OCI-LY1 (cell line): ENCODE measurements around the gene ZDHHC1.

Experiments used
- H2AFZ ChIP-seq: fragments of 200-600 bp; sonication (generic), shearing (Covaris generic); 2 replicates; pipeline ENCODE4 v1.6.0; 2014; ENCODE audit warnings: antibody characterized with exemption, mild to moderate bottlenecking, low read length
- H3F3A ChIP-seq: fragments of 200-600 bp; sonication (generic), shearing (Covaris generic); 2 replicates; pipeline ENCODE4 v1.6.0; 2014; ENCODE audit warnings: mild to moderate bottlenecking, antibody characterized with exemption, low read length, moderate library complexity; ENCODE audit not compliant: insufficient read depth
- H3K27ac ChIP-seq: fragments of 200-600 bp; sonication (generic); 2 replicates; pipeline ENCODE4 v1.5.1; 2014; ENCODE audit warnings: low read length, mixed run types, mild to moderate bottlenecking, low read depth; ENCODE audit not compliant: poor library complexity, severe bottlenecking
- H3K27me3 ChIP-seq: fragments of 200-600 bp; sonication (generic); 2 replicates; pipeline ENCODE4 v1.6.0; 2014; ENCODE audit warnings: antibody characterized with exemption, mild to moderate bottlenecking, low read length, moderate library complexity; ENCODE audit not compliant: insufficient read depth
- H3K36me3 ChIP-seq: fragments of 200-600 bp; sonication (generic); 2 replicates; pipeline ENCODE4 v1.6.1; 2014; ENCODE audit warnings: mild to moderate bottlenecking, antibody characterized with exemption, low read length, moderate library complexity, mixed read lengths; ENCODE audit not compliant: insufficient read depth
- H3K4me1 ChIP-seq: fragments of 200-600 bp; sonication (generic); 2 replicates; pipeline ENCODE4 v1.5.1; 2014; ENCODE audit warnings: mild to moderate bottlenecking, low read length, moderate library complexity; ENCODE audit not compliant: insufficient read depth, severe bottlenecking
- H3K4me2 ChIP-seq: fragments of 200-600 bp; sonication (generic), shearing (Covaris generic); 2 replicates; pipeline ENCODE4 v1.6.1; 2014; ENCODE audit warnings: low read length
- H3K4me3 ChIP-seq: fragments of 200-600 bp; sonication (generic); 2 replicates; pipeline ENCODE4 v1.5.1; 2014; ENCODE audit warnings: low read length, low read depth, mild to moderate bottlenecking, mixed read lengths; ENCODE audit not compliant: poor library complexity, severe bottlenecking
- H3K79me2 ChIP-seq: fragments of 200-600 bp; shearing (Covaris generic); 2 replicates; pipeline ENCODE4 v1.6.1; 2016; ENCODE audit warnings: mixed run types, low read length, mixed read lengths; ENCODE audit not compliant: insufficient read depth
- H3K9ac ChIP-seq: fragments of 200-600 bp; sonication (generic), shearing (Covaris generic); 2 replicates; pipeline ENCODE4 v1.6.1; 2014; ENCODE audit warnings: mild to moderate bottlenecking, low read length, mixed read lengths
- H3K9me2 ChIP-seq: fragments of 200-600 bp; sonication (generic), shearing (Covaris generic); 2 replicates; pipeline ENCODE4 v1.6.1; 2014; ENCODE audit warnings: low read depth, mild to moderate bottlenecking, low read length, mixed read lengths
- H3K9me3 ChIP-seq: fragments of 200-600 bp; shearing (Covaris generic); 2 replicates; pipeline ENCODE4 v1.6.1; 2014; ENCODE audit warnings: low read length, mixed read lengths
- H4K20me1 ChIP-seq: fragments of 200-600 bp; sonication (generic), shearing (Covaris generic); 2 replicates; pipeline ENCODE4 v1.6.0; 2016; ENCODE audit warnings: mild to moderate bottlenecking, low read length; ENCODE audit not compliant: insufficient read depth
- CTCF ChIP-seq: fragments of 200-600 bp; sonication (generic), shearing (Covaris generic); IDR thresholded peaks from 2 replicates; pipeline ENCODE4 v1.5.1; 2017; ENCODE audit warnings: mild to moderate bottlenecking, antibody characterized with exemption, low read length, moderate library complexity, mixed read lengths
- EZH2 ChIP-seq: fragments of 200-600 bp; sonication (generic), shearing (Covaris generic); IDR thresholded peaks from 2 replicates; pipeline ENCODE4 v1.8.0; 2017; ENCODE audit warnings: borderline replicate concordance, mixed run types, mild to moderate bottlenecking, antibody characterized with exemption, low read length, moderate library complexity, mixed read lengths

The ZDHHC1 gene

GRCh38 chr16:67388591-67388990 lies 27.7 kb downstream of the ZDHHC1 start:
- H4K20me1 ChIP-seq: no peaks in the 10 kb centered on the region
- no peaks in the 10 kb centered on the region for H3K4me1 ChIP-seq
- TF ChIP-seq CTCF (no peak), EZH2 (no peak)
- no peaks in the 10 kb centered on the region for H3F3A ChIP-seq
- no peaks in the 10 kb centered on the region for H3K27me3 ChIP-seq
- H2AFZ ChIP-seq: no peak overlapping the region
- H3K27ac ChIP-seq: no peak overlapping the region
- no peak overlapping the region for H3K9ac ChIP-seq
- H3K4me2 ChIP-seq: no peak overlapping the region
- H3K79me2 ChIP-seq: no peaks in the 10 kb centered on the region
- no peaks in the 10 kb centered on the region for H3K36me3 ChIP-seq
- H3K4me3 ChIP-seq: no peak overlapping the region
- H3K9me2 ChIP-seq: no peaks in the 10 kb centered on the region
- H3K9me3 ChIP-seq: no peaks in the 10 kb centered on the region

GRCh38 chr16:67388191-67388590 lies 28.1 kb downstream of the ZDHHC1 start:
- Histone ChIP-seq H3K79me2 (no peaks in the 10 kb centered on the region), H3K4me1 (no peaks in the 10 kb centered on the region), H4K20me1 (no peaks in the 10 kb centered on the region), H3K9me2 (no peaks in the 10 kb centered on the region), H3K4me3 (no peak overlapping the region), H3K27ac (no peak overlapping the region), H3K9ac (no peak overlapping the region), H3K9me3 (no peaks in the 10 kb centered on the region), H3F3A (no peaks in the 10 kb centered on the region), H3K4me2 (no peak overlapping the region), H3K36me3 (no peaks in the 10 kb centered on the region), H2AFZ (no peak overlapping the region), H3K27me3 (no peaks in the 10 kb centered on the region)
- no peak for TF ChIP-seq CTCF
- no peak for TF ChIP-seq EZH2

GRCh38 chr16:67387479-67388079 lies 28.7 kb downstream of the ZDHHC1 start:
- H3K4me3 ChIP-seq: no peak overlapping the region
- H3K4me1 ChIP-seq: no peaks in the 10 kb centered on the region
- no peaks in the 10 kb centered on the region for H3K27me3 ChIP-seq
- no peak overlapping the region for H3K4me2 ChIP-seq
- no peaks in the 10 kb centered on the region for H3K9me2 ChIP-seq
- H3K36me3 ChIP-seq: no peaks in the 10 kb centered on the region
- no peak overlapping the region for H3K27ac ChIP-seq
- TF ChIP-seq CTCF (no peak), EZH2 (no peak)
- no peaks in the 10 kb centered on the region for H3K9me3 ChIP-seq
- H3F3A ChIP-seq: no peaks in the 10 kb centered on the region
- H4K20me1 ChIP-seq: no peaks in the 10 kb centered on the region
- no peak overlapping the region for H3K9ac ChIP-seq
- no peak overlapping the region for H2AFZ ChIP-seq
- no peaks in the 10 kb centered on the region for H3K79me2 ChIP-seq
